ENCODE data around the gene CABP4.
A peak's percentile ranks its signal among the peaks of the same experiment; 100 is the strongest.

The CABP4 gene

GRCh38 chr11:67507242-67507863 is 52.2 kb downstream of the CABP4 start:
- TF ChIP-seq, protein P1, sequence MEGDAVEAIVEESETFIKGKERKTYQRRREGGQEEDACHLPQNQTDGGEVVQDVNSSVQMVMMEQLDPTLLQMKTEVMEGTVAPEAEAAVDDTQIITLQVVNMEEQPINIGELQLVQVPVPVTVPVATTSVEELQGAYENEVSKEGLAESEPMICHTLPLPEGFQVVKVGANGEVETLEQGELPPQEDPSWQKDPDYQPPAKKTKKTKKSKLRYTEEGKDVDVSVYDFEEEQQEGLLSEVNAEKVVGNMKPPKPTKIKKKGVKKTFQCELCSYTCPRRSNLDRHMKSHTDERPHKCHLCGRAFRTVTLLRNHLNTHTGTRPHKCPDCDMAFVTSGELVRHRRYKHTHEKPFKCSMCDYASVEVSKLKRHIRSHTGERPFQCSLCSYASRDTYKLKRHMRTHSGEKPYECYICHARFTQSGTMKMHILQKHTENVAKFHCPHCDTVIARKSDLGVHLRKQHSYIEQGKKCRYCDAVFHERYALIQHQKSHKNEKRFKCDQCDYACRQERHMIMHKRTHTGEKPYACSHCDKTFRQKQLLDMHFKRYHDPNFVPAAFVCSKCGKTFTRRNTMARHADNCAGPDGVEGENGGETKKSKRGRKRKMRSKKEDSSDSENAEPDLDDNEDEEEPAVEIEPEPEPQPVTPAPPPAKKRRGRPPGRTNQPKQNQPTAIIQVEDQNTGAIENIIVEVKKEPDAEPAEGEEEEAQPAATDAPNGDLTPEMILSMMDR (IDR thresholded peaks at IDR 0.05; ENCODE audit: insufficient read depth, low read length, missing control alignments): no peak
- peak overlapping the region; percentile 75 for H3K4me3 ChIP-seq (ENCODE audit: low read depth, low read length)
- ChIA-PET POLR2A (interaction anchor here (0.6 kb wide), 1 partner anchor 116 kb away, joined by 3 read pairs; the partner anchor contains the start of gene RAD9A), CTCF (interaction anchor here (0.6 to 1.6 kb wide), 7 partner anchors 42 to 161 kb away, joined by 3 to 5 read pairs (median 3); no protein-coding TSS in a partner anchor)
- DNase-seq (ENCODE audit: low read depth, low spot score): no peak

- TF ChIP-seq, protein P1 (IDR thresholded peaks at IDR 0.05; ENCODE audit: insufficient read depth, low read length, missing control alignments): no peak
- H3K4me3 ChIP-seq (ENCODE audit: low read depth, low read length): peak within 1 kb of the TSS; percentile 84
- DNase-seq (ENCODE audit: low read depth, low spot score): peak; percentile 97
- ChIA-PET POLR2A (interaction anchor here (0.6 kb wide), 1 partner anchor 116 kb away, joined by 3 read pairs; the partner anchor contains the start of gene RAD9A), CTCF (interaction anchor here (0.8 to 1.6 kb wide), 6 partner anchors 107 to 162 kb away, joined by 3 to 5 read pairs (median 4); no protein-coding TSS in a partner anchor)
Measured at GRCh38 chr11:67507864-67508485, 52.8 kb downstream of the CABP4 start, which contains the start of gene CDK2AP2. CDK2AP2 (minus strand) TSS chr11:67508162; CDS start chr11:67508082, 80 bp downstream.

GRCh38 chr11:67508486-67509121 is 53.5 kb downstream of the CABP4 start:
- ChIA-PET CTCF (interaction anchor here (1.0 to 1.6 kb wide), 5 partner anchors 108 to 163 kb away, joined by 3 to 5 read pairs (median 4); no protein-coding TSS in a partner anchor), POLR2A (no interaction called here)
- TF ChIP-seq, protein P1 (IDR thresholded peaks at IDR 0.05; ENCODE audit: insufficient read depth, low read length, missing control alignments): no peak
- DNase-seq (ENCODE audit: low read depth, low spot score): peak; percentile 49
- peak overlapping the region; percentile 84 for H3K4me3 ChIP-seq (ENCODE audit: low read depth, low read length)

GRCh38 chr11:67510023-67510345 is 54.8 kb downstream of the CABP4 start:
- no peak for DNase-seq (ENCODE audit: low read depth, low spot score)
- no peak overlapping the region for H3K4me3 ChIP-seq (ENCODE audit: low read depth, low read length)
- TF ChIP-seq, protein P1 (IDR thresholded peaks at IDR 0.05; ENCODE audit: insufficient read depth, low read length, missing control alignments): no peak
- ChIA-PET POLR2A (no interaction called here), CTCF (no interaction called here)
